SK-N-DZ (cell line): Measurements from ENCODE around the gene IL1RAPL2.

Source experiments
- DNase-seq: peaks from one replicate; pipeline ENCODE4 v3.0.0-alpha.2; 2015; ENCODE audit warnings: low spot score

Gene IL1RAPL2

GRCh38 chrX:105700331-105700730, 1134.3 kb downstream of the IL1RAPL2 start:
- no peak for DNase-seq

GRCh38 chrX:105701310-105702052, 1135.5 kb downstream of the IL1RAPL2 start:
- no peak for DNase-seq

- no peak for DNase-seq
These were observed 1137.9 kb downstream of the IL1RAPL2 start for GRCh38 chrX:105703876-105704275.

GRCh38 chrX:105706041-105706440, 1140.0 kb downstream of the IL1RAPL2 start:
- DNase-seq, result no peak

- DNase-seq, result no peak
These were observed 1145.8 kb downstream of the IL1RAPL2 start for GRCh38 chrX:105711805-105712204.

GRCh38 chrX:105715746-105716145, 1149.7 kb downstream of the IL1RAPL2 start:
- no peak for DNase-seq

- no peak for DNase-seq
These were observed 1158.2 kb downstream of the IL1RAPL2 start for GRCh38 chrX:105723966-105724735.

GRCh38 chrX:105725228-105725627, 1159.2 kb downstream of the IL1RAPL2 start:
- DNase-seq, result no peak

- DNase-seq, result no peak
These were observed 1172.2 kb downstream of the IL1RAPL2 start for GRCh38 chrX:105738162-105738561.

GRCh38 chrX:105744291-105744690, 1178.3 kb downstream of the IL1RAPL2 start:
- no peak for DNase-seq

GRCh38 chrX:105744946-105745345, 1178.9 kb downstream of the IL1RAPL2 start:
- no peak for DNase-seq

- DNase-seq, result no peak
These were observed 1179.9 kb downstream of the IL1RAPL2 start for GRCh38 chrX:105745863-105746262.

GRCh38 chrX:105752338-105752956, 1186.4 kb downstream of the IL1RAPL2 start:
- DNase-seq, result no peak

GRCh38 chrX:105753411-105753810, 1187.4 kb downstream of the IL1RAPL2 start:
- no peak for DNase-seq

GRCh38 chrX:105754286-105754964, 1188.4 kb downstream of the IL1RAPL2 start:
- DNase-seq, result no peak

- DNase-seq, result no peak
These were observed 1189.1 kb downstream of the IL1RAPL2 start for GRCh38 chrX:105755109-105755508.

- no peak for DNase-seq
These were observed 1192.8 kb downstream of the IL1RAPL2 start for GRCh38 chrX:105758754-105759153.

GRCh38 chrX:105759598-105759997, 1193.6 kb downstream of the IL1RAPL2 start:
- no peak for DNase-seq

GRCh38 chrX:105765691-105766090, 1199.7 kb downstream of the IL1RAPL2 start:
- no peak for DNase-seq

- peak; percentile 1 for DNase-seq
These were observed 1207.8 kb downstream of the IL1RAPL2 start for GRCh38 chrX:105773801-105774200.

- no peak for DNase-seq
These were observed 1209.7 kb downstream of the IL1RAPL2 start for GRCh38 chrX:105775679-105776078.

GRCh38 chrX:105781804-105782203, 1215.8 kb downstream of the IL1RAPL2 start:
- no peak for DNase-seq
